Inflammatory macrophage treated with lipopolysaccharide for 4 hours (primary cell): ENCODE results near the gene BSN.

Source experiments
- DNase-seq: peaks from one replicate; pipeline ENCODE4 v3.0.0-alpha.2; 2020

The BSN gene

DNA sequence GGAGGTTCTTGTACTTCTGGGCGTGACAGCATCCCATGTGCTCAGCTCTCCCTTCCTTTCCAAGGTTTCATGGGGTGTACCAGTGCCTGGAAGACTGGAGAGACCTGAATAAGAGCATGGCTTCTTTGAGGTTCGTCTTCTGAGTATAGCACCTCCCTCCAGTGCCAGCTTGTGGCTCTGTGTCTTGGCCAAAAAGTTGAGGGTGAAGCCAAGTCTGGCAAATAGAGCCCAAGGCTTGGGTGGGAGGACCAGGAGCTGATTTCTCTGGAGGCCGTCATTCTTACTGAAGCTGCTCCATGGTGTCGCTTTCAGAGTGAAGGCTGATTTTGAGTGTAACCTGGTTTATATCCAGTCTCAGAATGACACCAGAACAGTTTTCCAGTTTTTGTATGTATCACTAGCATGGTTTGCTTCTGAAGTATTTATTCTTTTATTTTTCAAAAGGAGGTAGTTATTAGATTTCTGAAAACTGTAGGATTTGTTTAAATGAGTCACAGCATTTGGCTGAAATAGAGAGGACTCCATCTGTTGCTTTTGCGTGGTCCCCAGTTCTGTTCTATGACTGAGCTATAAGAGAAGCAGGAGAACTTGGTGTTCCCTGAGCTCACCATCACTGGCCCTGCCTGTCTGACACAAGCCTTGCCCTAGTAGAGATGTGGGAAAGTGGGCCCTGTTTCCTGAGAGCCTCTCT lies 47.2 kb downstream of the BSN start:
- no peak for DNase-seq

GRCh38 chr3:49602049-49602554 lies 47.8 kb downstream of the BSN start:
- no peak for DNase-seq

DNA sequence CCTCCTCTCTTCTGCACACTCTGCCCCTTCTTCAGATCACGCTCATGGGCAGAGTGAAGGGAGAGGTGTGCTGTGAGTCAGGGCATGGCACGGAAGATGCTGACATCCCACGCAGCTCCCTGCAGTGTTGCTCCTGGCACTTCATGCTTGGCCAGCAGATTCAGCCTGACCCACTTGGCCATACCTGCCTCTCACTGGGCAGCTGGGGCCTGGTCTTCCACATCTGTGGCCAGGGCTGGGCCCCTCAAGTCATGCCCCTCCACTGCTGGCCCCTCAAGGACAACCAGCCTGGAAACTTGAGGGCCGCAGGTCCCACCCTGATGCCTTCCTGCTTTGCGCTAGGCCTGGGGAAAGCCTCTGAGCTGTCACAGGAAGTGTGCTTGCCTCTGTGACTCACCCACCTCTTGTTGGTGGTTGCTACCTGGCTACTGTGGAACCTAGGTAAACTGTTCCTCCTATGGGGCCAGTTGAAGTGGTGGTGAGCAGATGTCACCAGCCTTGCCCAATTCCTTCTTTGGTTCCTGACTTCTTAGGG lies 48.7 kb downstream of the BSN start:
- no peak for DNase-seq

- DNase-seq: no peak
Observed at GRCh38 chr3:49606427-49606826, 52.1 kb downstream of the BSN start.

- no peak for DNase-seq
Observed at GRCh38 chr3:49607105-49607591, 52.9 kb downstream of the BSN start.

DNA sequence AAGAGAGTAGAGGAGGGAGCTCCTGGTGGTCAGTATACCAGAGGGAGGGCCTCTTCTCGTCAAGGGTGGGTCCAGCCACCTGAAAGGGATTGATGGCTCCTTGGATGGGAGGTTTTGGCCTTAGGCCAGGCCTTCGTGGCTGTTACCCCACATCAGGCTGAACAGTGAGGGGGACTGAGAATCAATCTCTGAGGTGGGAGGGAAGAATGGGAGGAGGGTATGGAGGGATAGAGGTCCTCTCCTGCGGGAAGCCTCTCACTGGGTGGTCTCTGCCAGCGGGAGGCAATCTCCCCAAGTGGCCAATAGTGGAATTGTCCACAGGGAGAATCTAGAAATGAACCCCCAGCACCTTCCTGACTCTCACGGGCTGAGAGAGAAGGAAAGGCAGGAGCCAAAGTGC lies 53.5 kb downstream of the BSN start:
- DNase-seq: no peak

- no peak for DNase-seq
Observed at GRCh38 chr3:49609314-49609713, 55.0 kb downstream of the BSN start.

- no peak for DNase-seq
Observed at GRCh38 chr3:49609815-49610214, 55.5 kb downstream of the BSN start.

- DNase-seq: no peak
Observed at GRCh38 chr3:49610666-49611280, 56.5 kb downstream of the BSN start.

DNA sequence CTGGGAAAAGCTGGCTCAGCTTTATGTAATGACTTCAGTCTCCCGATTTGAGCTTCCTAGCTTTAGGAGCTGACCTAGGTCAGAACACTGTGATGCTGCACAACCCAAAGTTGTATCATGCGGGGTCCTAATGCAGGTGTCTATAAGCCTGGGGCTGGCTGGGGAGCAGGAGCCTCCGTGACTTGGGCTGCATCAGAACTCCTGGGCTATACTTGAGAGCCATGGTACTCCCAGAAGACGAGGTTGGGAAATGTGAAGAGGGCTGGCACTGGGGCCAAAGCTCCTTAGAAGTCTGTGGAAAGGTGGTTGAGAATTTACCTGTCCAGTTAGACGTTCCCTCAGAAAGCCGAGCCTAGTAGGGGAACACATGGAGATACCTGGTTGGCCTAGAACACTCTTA lies 57.0 kb downstream of the BSN start:
- no peak for DNase-seq

GRCh38 chr3:49611719-49612118 lies 57.4 kb downstream of the BSN start:
- no peak for DNase-seq

- DNase-seq: no peak
Observed at GRCh38 chr3:49614936-49615335, 60.7 kb downstream of the BSN start.

- DNase-seq: no peak
Observed at GRCh38 chr3:49616061-49616460, 61.8 kb downstream of the BSN start.

GRCh38 chr3:49616491-49616941 lies 62.2 kb downstream of the BSN start:
- no peak for DNase-seq

DNA sequence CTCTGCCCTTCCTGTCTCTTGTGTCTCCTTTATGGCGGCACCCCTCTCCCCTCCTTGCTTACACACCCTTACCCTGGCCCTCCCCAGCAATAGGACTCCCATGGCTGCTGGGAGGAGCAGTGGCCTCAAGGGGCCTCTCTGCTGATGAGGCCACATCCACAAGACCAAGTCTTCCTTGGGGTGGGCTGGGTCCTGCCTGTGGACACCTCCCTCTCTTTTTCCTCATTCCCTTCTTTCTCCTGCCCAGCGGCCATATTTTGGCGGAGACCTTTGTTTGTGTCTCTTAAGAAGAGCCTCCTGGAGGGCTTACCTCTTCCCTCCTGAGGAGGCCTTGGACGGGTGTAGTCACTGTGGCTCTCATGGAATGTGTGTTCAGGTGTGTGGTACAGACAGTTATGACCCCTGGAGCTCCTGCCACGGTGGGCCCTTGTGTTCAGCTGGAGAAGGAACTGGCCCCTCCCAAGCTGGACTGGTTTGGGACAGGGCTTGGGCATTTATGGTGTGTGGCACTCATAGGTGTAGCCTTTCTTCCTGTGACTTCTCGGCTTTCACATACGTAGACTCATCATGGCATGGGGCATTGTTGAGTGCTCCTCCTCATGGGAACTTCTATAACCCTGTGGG lies 63.2 kb downstream of the BSN start:
- DNase-seq: no peak

DNA sequence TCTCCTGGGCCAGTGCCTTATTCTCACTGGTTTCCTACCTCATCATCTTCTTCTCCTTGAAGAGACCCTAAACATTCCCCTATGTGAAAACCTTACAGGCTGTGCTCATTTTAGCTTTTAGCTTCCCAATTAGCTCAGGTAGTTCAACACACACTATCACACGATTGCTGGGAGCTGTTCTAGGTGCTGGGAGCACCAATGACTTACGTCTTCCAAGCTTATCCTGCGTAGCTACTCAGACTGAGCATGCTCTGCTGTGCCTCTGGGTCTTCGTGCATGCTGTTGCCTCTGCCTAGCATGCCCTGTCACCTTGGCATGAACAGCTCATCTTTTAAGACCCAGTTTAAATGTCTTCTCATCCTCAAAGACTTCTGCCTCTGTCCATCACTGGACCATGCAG lies 64.1 kb downstream of the BSN start:
- no peak for DNase-seq

GRCh38 chr3:49619649-49620048 lies 65.4 kb downstream of the BSN start:
- DNase-seq: no peak

DNA sequence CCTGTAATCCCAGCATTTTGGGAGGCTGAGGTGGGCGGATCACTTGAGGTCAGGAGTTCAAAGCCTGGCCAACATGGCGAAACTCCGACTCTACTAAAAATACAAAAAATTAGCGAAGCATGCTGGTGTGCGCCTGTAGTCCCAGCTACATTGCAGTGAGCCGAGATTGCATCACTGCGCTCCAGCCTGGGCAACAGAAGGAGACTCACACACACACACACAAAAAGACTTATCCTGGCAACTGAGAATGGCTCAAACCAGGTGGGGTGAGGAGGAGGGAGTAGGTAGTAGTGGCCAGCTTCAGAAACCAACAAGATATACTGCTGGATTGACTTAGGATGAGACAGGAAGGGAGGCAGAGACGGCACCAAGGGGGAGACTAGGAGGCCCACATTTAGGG lies 66.5 kb downstream of the BSN start:
- no peak for DNase-seq

- no peak for DNase-seq
Observed at GRCh38 chr3:49623071-49623470, 68.8 kb downstream of the BSN start.

- DNase-seq: no peak
Observed at GRCh38 chr3:49625071-49625470, 70.8 kb downstream of the BSN start.

- no peak for DNase-seq
Observed at GRCh38 chr3:49626101-49626581, 71.9 kb downstream of the BSN start.

- no peak for DNase-seq
Observed at GRCh38 chr3:49626796-49627195, 72.5 kb downstream of the BSN start.

DNA sequence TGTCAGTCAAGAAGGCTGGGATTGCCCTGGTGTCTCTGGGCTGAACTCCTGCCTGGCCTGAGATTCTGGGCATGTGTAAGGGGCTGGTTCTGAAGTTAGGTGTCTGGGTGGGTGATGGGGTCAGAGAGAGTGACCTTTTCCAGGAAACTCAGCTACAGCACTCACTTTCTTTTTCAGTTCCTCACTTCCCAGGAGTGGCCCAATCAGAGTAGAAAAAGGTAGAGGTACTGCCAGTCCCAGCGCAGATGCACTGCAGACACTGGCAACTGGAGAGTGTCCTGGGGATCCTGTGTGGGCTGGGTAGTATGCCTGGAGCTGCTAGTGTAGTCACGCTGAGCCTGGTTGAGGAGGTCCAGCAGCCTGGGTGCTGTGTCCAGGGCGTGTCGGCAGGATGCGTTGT lies 73.4 kb downstream of the BSN start:
- DNase-seq: no peak

GRCh38 chr3:49628249-49628648 lies 74.0 kb downstream of the BSN start:
- no peak for DNase-seq
